ENCODE measurements around the gene FBXO31. TPM values are rescaled to one million over a fixed set of nuclear protein-coding genes. Genes with fewer than 3 reads are reported as not detected.

FBXO31 gene
- polyA plus RNA-seq, 3 donors from 2014 or later, result 13.0 to 24.8 (median 14.9) TPM

DNA sequence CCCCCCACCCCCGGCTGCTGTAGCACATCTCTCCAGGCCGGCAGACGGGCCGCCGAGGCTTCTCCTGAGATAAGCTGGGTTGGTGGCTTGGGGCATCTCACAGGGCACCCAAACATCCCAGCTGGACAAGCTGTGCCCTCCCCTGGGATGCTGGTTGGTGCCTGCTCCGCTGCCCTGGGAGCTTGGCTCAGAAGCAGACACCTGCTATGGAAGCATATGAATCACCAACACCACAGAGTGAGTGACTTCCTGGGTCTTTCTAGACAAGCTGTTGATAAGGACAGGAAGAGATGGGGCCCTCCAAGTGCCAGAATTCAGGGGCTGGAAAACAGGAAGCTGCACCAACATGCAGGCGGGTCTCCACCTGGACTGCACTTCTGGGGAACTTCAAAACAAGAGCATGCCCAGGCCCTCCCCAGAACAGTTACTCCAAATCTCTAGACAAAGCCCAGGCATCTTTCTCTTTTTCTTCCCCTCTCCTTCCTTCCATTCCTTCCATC is 80.1 kb downstream of the FBXO31 start:
- no peaks in the 10 kb centered on the region for H3K4me1 Mint-ChIP-seq
- no peaks in the 10 kb centered on the region for H3K27me3 Mint-ChIP-seq (ENCODE audit: low read depth in 3 of 3)
- H3K4me3 Mint-ChIP-seq, result no peak overlapping the region
- peaks cover 0 to under 1% (median 0%) of the 10 kb centered on the region in 3 donors for H3K36me3 Mint-ChIP-seq
- DNase-seq, result no peak
- H3K27ac Mint-ChIP-seq, result no peak overlapping the region
- no peaks in the 10 kb centered on the region for H3K9me3 Mint-ChIP-seq

DNA sequence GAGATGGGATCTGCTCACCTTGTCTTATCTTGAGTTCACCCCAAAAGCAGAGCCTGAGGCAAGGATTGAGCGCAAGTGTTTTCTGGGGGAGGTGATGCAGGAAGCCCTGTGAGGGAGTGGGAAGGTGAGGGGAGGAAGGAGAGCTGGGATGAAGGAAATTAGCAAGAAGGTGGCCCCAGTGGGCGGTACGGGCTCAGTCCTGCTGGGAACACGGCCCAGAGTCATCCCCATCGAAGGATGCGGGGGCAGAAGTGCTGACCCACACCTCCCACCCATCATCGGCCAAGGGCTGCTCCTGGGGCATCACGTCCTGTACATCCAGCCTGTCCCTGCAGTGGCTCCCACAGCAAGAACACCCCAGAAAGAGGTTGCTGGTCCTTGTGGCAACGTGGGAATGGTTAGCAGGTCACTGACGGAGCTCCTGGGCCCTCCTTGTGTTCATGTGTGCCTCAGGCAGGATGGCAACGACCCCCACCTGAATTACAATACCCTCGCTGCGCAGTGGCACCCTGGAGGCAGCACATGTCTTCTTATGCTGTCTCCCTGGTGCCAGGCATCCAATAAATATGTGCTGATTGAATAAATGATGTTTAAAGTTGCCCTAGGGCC is 84.6 kb downstream of the FBXO31 start:
- Mint-ChIP-seq H3K27me3 (ENCODE audit: low read depth in 3 of 3) (peaks cover 0 to 2% (median 1%) of the 10 kb centered on the region in 3 donors), H3K36me3 (no peaks in the 10 kb centered on the region), H3K9me3 (no peaks in the 10 kb centered on the region), H3K27ac (peak overlapping the region in 1 of 6 donors; percentile 46), H3K4me3 (no peak overlapping the region), H3K4me1 (peaks cover 0 to 1% of the 10 kb centered on the region in 2 donors)
- DNase-seq, result no peak

DNA sequence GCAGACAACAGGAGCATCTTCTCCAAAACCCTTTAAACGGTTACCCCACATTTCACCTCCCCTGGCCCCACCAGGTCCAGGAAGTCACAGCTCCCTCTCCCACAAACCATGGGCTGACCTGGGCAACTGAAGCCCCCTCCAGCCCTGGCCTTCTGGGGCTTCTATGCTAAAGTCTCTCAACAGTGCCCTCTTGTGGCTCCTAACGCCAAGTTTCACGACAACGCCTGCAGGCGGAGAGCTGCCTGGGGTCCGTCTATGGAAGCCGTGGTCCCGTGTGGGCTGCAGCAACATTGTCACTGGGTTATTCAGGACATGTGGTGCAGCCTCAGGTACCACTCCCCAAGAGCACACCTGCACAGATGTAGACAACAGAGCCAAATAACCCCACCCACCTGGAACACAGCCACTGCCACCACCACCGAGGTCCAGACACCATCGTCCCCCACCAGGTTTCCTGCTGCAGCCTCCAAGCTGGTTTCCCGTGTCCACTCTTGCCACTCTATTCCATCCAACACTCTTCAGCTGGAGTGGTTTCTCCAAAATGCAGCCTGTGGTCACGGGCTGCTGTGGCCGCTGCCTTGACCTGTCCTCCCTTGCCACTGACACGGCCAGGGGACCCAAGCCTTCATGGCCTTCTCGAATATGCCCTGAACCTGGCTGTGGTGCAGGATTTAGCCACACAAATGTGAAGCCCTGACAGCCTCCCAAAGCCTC is 85.5 kb downstream of the FBXO31 start:
- peak; percentile 15 to 25 (median 25) for DNase-seq

GRCh38 chr16:87297407-87297806 is 86.2 kb downstream of the FBXO31 start:
- Mint-ChIP-seq H3K27ac (no peak overlapping the region), H3K36me3 (no peaks in the 10 kb centered on the region), H3K4me1 (peaks cover 0 to 1% of the 10 kb centered on the region in 2 donors), H3K27me3 (ENCODE audit: low read depth in 3 of 3) (peaks cover 0 to 2% (median 1%) of the 10 kb centered on the region in 3 donors), H3K9me3 (no peaks in the 10 kb centered on the region), H3K4me3 (no peak overlapping the region)
- no peak for DNase-seq

More for the DNA sequence above, 85.5 kb downstream of the FBXO31 start:
- Mint-ChIP-seq H3K9me3 (no peaks in the 10 kb centered on the region), H3K36me3 (no peaks in the 10 kb centered on the region), H3K4me1 (peaks cover 0 to 1% of the 10 kb centered on the region in 2 donors), H3K27me3 (ENCODE audit: low read depth in 3 of 3) (peaks cover 0 to 2% (median 1%) of the 10 kb centered on the region in 3 donors), H3K27ac (no peak overlapping the region), H3K4me3 (no peak overlapping the region)

DNA sequence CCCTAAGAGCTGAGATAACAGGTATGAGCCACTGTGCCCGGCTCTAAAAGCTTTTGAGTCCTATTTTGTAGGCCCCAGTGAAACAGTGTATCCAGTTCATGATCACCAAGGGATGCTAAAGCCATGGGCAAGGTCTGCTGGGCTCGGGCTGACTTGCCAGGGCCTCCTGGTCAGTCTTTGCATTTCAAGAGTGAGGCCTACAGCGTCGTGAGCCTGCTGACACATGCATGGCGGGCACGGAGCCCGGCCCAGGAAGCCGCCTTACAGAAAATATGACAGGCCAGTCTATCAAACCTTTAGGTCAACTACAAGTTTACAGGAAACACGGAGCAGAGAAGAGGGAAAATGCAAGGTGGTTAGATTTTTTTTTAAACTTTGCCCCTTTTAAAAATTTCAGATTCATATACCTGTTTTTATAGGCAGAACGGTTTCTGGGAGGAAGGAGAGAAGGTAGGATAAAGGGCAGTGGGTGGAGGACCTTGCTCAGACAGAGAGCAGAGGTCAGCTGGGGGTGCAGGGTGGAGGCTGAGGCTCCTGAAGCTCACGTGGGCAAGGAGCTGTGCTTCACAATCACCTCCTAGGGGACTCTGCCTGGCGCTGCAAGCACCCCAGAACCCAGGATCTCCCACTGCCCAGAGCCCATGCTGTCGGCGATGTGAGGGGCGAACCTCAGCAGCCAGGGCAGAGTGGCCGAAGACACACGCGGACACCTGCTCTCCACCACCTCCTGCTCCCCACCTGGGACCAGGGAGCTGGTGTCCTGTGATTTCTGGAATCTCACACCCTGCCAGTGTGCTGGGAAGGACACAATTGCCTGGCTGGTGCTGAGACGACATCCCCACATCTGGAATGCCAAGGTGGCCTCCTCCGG is 87.7 kb downstream of the FBXO31 start:
- Mint-ChIP-seq H3K4me3 (no peak overlapping the region), H3K36me3 (peaks cover 0 to 3% (median 3%) of the 10 kb centered on the region in 3 donors), H3K4me1 (peaks cover 0 to 1% of the 10 kb centered on the region in 2 donors), H3K27ac (no peak overlapping the region), H3K27me3 (ENCODE audit: low read depth in 3 of 3) (peaks cover 0 to 2% (median 1%) of the 10 kb centered on the region in 3 donors), H3K9me3 (no peaks in the 10 kb centered on the region)
- no peak for DNase-seq

DNA sequence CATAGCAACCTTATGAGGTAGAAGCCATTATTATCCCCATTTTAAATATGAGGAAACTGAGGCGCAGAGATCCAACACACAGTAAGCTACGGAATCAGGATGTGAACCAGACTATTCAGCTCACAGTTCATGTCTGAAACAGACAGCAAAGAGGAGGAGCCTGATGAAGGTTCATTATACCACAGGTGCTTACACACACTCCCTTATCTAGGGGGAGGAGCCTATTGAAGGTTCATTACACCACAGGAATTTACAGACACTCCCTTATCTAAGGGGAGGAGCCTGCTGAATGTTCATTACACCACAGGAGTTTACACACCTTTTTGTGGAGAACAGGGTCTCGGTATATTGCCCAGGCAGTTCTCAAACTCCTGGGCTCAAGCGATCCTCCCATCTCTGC is 88.3 kb downstream of the FBXO31 start:
- no peaks in the 10 kb centered on the region for H3K9me3 Mint-ChIP-seq
- peaks cover 0 to 2% (median 1%) of the 10 kb centered on the region in 3 donors for H3K27me3 Mint-ChIP-seq (ENCODE audit: low read depth in 3 of 3)
- peaks cover 0 to 3% (median 3%) of the 10 kb centered on the region in 3 donors for H3K36me3 Mint-ChIP-seq
- H3K4me1 Mint-ChIP-seq, result peaks cover 0 to 1% of the 10 kb centered on the region in 2 donors
- no peak overlapping the region for H3K4me3 Mint-ChIP-seq
- no peak overlapping the region for H3K27ac Mint-ChIP-seq
- DNase-seq, result no peak

- Mint-ChIP-seq H3K4me1 (peaks cover 0 to 1% of the 10 kb centered on the region in 2 donors), H3K36me3 (peaks cover 0 to 3% (median 3%) of the 10 kb centered on the region in 3 donors), H3K4me3 (no peak overlapping the region), H3K27me3 (ENCODE audit: low read depth in 3 of 3) (peaks cover 0 to 2% (median 1%) of the 10 kb centered on the region in 3 donors), H3K9me3 (no peaks in the 10 kb centered on the region), H3K27ac (no peak overlapping the region)
- DNase-seq, result no peak
These were observed 89.6 kb downstream of the FBXO31 start for GRCh38 chr16:87293990-87294389.

DNA sequence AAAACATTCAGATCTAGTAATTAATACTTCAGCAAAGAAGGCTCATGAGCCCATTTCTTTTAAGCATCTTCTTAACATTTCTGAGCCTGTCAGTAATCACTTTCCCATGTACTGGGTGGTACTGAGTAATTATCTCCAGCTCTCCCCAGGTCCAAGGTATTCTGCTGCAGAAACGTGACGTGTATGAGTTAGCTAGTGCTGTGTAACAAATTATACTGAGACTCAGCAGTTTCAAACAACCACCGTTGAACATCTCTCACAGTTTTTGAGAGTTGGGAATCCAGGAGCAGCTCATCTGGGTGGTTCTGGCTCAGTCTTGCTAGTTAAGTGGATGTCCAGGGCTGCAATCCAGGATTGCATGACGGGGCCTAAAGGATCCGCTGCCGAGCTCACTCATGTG is 91.6 kb downstream of the FBXO31 start:
- Mint-ChIP-seq H3K4me3 (no peak overlapping the region), H3K27me3 (ENCODE audit: low read depth in 3 of 3) (peaks cover 0 to 2% (median 0%) of the 10 kb centered on the region in 3 donors), H3K9me3 (no peaks in the 10 kb centered on the region), H3K36me3 (peaks cover 0 to 3% (median 3%) of the 10 kb centered on the region in 3 donors), H3K4me1 (no peaks in the 10 kb centered on the region), H3K27ac (no peak overlapping the region)
- no peak for DNase-seq

GRCh38 chr16:87288753-87289362 is 94.7 kb downstream of the FBXO31 start:
- H3K9me3 Mint-ChIP-seq, result no peaks in the 10 kb centered on the region
- H3K4me1 Mint-ChIP-seq, result no peaks in the 10 kb centered on the region
- H3K36me3 Mint-ChIP-seq, result peaks cover 0 to 7% (median 3%) of the 10 kb centered on the region in 3 donors
- no peak overlapping the region for H3K27ac Mint-ChIP-seq
- DNase-seq, result no peak
- H3K4me3 Mint-ChIP-seq, result no peak overlapping the region
- H3K27me3 Mint-ChIP-seq (ENCODE audit: low read depth in 3 of 3), result peaks cover 0 to 2% (median 0%) of the 10 kb centered on the region in 3 donors

DNA sequence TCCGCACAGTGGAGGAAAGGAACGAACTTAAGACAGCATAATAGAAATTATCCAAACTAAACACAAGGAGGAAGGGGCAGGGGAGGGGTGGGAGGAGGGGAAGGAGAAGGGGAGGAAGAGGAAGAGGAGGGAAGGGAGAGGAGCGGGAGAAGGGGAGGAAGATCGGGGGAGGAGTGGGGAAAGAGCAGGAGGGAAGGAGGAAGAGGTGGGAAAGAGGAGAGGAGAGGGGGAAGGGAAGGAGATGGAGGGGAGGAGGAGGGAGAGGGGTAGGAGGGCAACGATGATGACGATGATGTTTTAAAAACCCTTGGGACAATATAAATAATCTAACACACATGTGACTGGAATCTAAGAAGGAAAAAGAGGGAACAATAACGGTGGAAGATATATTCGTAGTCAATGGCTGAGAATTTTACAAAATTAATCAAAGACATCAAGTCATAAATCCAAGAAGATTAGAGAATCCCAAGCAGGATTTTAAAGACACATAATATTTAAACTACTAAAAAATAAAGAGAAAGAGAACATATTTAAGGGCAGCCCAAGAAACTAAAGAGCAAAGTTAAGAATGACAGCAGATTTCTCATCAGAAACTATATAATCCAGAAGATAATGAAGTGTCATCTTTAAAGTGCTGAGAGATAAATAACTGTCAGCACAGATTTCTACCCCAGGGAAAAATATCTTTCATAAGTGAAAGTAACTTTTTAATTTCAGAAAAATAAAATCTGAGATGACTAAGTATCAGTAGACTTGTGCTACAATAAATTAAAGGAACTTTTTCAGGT is 96.5 kb downstream of the FBXO31 start:
- Mint-ChIP-seq H3K4me3 (no peak overlapping the region), H3K4me1 (no peaks in the 10 kb centered on the region), H3K27ac (no peak overlapping the region), H3K9me3 (no peaks in the 10 kb centered on the region), H3K27me3 (ENCODE audit: low read depth in 3 of 3) (peaks cover 0 to 3% (median 0%) of the 10 kb centered on the region in 3 donors), H3K36me3 (peaks cover under 1 to 8% (median under 1%) of the 10 kb centered on the region in 3 donors)
- DNase-seq, result no peak

DNA sequence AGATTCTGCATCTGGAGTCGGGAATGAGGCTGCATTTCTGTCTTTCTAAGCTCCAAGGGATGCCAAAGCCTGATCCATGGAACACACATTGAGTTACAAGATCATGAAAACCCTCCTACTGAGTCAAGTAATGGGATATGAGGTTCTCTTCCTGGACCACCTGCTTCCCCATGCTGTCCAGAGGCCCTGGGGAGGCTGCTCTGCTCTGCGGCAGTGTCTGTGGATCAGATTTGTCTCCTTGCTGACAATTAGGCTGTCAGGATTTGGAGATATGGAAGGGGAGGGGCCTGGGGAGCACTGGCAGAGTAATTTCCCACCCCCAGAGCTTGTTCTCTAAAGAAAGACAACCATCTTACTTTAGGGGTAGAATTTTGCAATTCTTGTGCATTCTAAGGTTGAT is 99.4 kb downstream of the FBXO31 start:
- H3K4me1 Mint-ChIP-seq, result no peaks in the 10 kb centered on the region
- H3K9me3 Mint-ChIP-seq, result no peaks in the 10 kb centered on the region
- no peak for DNase-seq
- H3K4me3 Mint-ChIP-seq, result no peak overlapping the region
- peaks cover 0 to 14% (median 5%) of the 10 kb centered on the region in 3 donors for H3K36me3 Mint-ChIP-seq
- peaks cover 0 to 4% (median 3%) of the 10 kb centered on the region in 3 donors for H3K27me3 Mint-ChIP-seq (ENCODE audit: low read depth in 3 of 3)
- no peak overlapping the region for H3K27ac Mint-ChIP-seq

DNA sequence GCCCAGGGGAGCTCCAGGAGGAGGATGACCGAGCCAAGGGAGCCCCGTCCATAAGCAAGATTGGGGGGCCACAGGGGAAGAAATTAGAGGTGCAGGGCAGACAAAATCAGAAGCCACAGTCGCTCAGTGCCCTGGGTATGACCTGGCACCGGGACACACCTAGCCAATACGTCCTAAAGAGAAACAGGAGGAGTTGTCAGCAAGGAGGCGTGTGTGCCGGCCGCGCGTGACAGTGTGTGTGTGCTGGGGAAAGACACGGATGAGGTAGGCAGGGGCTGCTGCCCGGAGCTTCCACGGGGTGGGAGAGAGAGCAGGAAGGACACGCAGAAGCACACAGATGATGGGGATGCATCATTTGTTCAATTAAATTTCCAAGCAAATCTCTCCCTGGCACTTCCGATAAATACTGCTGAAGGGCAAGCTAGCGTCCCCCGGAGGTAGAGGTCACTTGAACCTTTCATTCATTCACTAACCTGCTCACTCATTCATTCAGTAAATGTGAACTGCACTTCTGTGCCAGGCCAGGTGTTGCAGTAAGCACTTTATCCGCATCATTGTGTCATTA is 104.4 kb downstream of the FBXO31 start:
- no peaks in the 10 kb centered on the region for H3K9me3 Mint-ChIP-seq
- H3K27ac Mint-ChIP-seq, result no peak overlapping the region
- DNase-seq, result no peak
- H3K4me3 Mint-ChIP-seq, result no peak overlapping the region
- H3K36me3 Mint-ChIP-seq, result peaks cover 0 to 13% (median 5%) of the 10 kb centered on the region in 3 donors
- H3K27me3 Mint-ChIP-seq (ENCODE audit: low read depth in 3 of 3), result peaks cover 0 to 5% (median 4%) of the 10 kb centered on the region in 3 donors
- peaks cover 9 to 19% of the 10 kb centered on the region in 2 donors for H3K4me1 Mint-ChIP-seq
